Activated CD4-positive, CD25-positive, alpha-beta regulatory T cell treated with anti-CD3 and anti-CD28 coated beads, Interleukin-2, amount 50 U/mL, for 16 hours (primary cell): ENCODE data around the gene PCDHB14.
"Not testable (repeated sequence)": the region's sequence is repeated elsewhere in the genome, so short reads cannot be mapped to it uniquely, and the experiment has no call there.

Experiments
- DNase-seq: peaks from one replicate; pipeline ENCODE4 v3.0.0-alpha.2; 2020; ENCODE audit warnings: low read depth, low spot score

The PCDHB14 gene

DNA sequence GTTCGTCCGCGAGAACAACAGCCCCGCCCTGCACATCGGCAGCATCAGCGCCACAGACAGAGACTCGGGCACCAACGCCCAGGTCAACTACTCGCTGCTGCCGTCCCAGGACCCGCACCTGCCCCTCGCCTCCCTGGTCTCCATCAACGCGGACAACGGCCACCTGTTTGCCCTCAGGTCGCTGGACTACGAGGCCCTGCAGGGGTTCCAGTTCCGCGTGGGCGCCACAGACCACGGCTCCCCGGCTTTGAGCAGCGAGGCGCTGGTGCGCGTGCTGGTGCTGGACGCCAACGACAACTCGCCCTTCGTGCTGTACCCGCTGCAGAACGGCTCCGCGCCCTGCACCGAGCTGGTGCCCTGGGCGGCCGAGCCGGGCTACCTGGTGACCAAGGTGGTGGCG, 12.9 kb upstream of the PCDHB14 start:
- DNase-seq = not testable (repeated sequence)

GRCh38 chr5:141210849-141211248, 12.3 kb upstream of the PCDHB14 start:
- DNase-seq = not testable (repeated sequence)

DNA sequence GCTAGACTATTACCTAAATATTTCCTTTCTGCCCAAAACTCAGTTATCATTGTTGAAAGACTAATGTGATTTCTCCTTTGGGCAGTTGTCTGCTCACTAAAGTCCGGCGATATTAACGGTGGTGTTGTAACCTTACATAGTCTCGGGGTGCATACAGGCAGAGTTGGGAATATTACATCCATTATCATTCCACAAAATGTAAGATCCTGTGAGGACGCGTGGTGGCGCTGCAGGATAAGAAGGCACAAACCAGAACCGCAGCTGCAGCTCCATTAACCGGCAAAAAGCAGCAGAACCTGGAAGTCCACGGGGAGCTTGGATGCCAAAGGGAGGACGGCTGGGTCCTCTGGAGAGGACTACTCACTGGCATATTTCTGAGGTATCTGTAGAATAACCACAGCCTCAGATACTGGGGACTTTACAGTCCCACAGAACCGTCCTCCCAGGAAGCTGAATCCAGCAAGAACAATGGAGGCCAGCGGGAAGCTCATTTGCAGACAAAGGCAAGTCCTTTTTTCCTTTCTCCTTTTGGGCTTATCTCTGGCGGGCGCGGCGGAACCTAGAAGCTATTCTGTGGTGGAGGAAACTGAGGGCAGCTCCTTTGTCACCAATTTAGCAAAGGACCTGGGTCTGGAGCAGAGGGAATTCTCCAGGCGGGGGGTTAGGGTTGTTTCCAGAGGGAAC, 9.3 kb upstream of the PCDHB14 start, which contains the start of gene PCDHB13:
TSS of gene PCDHB13 (plus strand) at position 264 of the 684 bp plus-strand sequence. CDS start at position 469, 205 bp downstream.
- not testable (repeated sequence) for DNase-seq

DNA sequence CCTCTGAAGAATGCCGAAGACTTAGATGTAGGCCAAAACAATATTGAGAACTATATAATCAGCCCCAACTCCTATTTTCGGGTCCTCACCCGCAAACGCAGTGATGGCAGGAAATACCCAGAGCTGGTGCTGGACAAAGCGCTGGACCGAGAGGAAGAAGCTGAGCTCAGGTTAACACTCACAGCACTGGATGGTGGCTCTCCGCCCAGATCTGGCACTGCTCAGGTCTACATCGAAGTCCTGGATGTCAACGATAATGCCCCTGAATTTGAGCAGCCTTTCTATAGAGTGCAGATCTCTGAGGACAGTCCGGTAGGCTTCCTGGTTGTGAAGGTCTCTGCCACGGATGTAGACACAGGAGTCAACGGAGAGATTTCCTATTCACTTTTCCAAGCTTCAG, 8.6 kb upstream of the PCDHB14 start:
- not testable (repeated sequence) for DNase-seq

DNA sequence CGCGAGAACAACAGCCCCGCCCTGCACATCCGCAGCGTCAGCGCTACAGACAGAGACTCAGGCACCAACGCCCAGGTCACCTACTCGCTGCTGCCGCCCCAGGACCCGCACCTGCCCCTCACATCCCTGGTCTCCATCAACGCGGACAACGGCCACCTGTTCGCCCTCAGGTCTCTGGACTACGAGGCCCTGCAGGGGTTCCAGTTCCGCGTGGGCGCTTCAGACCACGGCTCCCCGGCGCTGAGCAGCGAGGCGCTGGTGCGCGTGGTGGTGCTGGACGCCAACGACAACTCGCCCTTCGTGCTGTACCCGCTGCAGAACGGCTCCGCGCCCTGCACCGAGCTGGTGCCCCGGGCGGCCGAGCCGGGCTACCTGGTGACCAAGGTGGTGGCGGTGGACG, 7.6 kb upstream of the PCDHB14 start:
- DNase-seq = not testable (repeated sequence)

GRCh38 chr5:141216035-141216434, 7.1 kb upstream of the PCDHB14 start:
- not testable (repeated sequence) for DNase-seq

DNA sequence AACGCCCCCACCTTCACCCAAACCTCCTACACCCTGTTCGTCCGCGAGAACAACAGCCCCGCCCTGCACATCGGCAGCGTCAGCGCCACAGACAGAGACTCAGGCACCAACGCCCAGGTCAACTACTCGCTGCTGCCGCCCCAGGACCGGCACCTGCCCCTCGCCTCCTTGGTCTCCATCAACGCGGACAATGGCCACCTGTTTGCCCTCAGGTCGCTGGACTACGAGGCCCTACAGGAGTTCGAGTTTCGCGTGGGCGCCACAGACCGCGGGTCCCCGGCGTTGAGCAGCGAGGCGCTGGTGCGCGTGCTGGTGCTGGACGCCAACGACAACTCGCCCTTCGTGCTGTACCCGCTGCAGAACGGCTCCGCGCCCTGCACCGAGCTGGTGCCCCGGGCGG, 1.7 kb downstream of the PCDHB14 start:
- DNase-seq = not testable (repeated sequence)

DNA sequence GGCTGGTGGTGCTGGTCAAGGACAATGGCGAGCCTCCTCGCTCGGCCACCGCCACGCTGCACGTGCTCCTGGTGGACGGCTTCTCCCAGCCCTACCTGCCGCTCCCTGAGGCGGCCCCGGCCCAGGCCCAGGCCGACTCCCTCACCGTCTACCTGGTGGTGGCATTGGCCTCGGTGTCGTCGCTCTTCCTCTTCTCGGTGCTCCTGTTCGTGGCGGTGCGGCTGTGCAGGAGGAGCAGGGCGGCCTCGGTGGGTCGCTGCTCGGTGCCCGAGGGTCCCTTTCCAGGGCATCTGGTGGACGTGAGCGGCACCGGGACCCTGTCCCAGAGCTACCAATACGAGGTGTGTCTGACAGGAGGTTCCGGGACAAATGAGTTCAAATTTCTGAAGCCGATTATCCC, 2.3 kb downstream of the PCDHB14 start:
- not testable (repeated sequence) for DNase-seq

GRCh38 chr5:141234109-141234667, 11.0 kb downstream of the PCDHB14 start:
- no peak for DNase-seq

DNA sequence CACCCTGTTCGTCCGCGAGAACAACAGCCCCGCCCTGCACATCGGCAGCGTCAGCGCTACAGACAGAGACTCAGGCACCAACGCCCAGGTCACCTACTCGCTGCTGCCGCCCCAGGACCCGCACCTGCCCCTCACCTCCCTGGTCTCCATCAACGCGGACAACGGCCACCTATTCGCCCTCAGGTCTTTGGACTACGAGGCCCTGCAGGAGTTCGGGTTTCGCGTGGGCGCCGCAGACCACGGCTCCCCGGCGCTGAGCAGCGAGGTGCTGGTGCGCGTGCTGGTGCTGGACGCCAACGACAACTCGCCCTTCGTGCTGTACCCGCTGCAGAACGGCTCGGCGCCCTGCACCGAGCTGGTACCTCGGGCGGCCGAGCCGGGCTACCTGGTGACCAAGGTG, 12.8 kb downstream of the PCDHB14 start:
- DNase-seq = not testable (repeated sequence)

DNA sequence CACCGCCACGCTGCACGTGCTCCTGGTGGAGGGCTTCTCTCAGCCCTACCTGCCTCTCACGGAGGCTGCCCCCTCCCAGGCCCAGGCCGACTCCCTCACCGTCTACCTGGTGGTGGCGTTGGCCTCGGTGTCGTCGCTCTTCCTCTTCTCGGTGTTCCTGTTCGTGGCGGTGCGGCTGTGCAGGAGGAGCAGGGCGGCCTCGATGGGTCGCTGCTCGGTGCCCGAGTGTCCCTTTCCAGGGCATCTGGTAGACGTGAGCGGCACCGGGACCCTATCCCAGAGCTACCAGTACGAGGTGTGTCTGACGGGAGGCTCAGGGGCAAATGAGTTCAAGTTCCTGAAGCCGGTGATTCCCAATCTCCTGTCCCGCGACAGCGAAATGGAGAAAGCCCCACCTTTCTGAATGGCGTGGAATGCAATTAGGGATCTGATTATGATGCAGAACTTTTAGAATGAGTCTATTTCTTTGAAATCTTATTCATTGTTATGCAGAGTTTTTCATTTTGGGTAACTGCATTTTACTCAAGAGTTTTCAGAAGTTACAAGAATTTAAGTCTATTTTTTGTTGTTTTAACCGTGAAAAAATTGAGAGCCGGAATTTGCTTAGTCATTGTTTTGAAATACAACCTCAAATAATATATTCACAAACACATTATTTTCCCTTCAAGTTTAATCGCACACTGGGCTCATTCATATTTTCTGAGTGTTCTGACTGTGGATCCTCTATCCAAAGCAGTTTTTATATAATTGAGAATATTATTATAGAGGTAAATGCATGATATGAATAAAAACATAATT, 13.6 kb downstream of the PCDHB14 start:
- no peak for DNase-seq

DNA sequence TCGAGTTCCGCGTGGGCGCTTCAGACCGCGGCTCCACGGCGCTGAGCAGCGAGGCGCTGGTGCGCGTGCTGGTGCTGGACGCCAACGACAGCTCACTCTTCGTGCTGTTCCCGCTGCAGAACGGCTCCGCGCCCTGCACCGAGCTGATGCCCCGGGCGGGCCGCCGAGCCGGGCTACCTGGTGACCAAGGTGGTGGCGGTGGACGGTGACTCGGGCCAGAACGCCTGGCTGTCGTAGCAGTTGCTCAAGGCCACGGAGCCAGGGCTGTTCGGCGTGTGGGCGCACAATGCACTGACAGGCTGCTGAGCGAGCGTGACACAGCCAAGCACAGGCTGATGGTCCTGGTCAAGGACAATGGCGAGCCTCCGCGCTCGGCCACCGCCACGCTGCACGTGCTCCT, 18.4 kb downstream of the PCDHB14 start:
- DNase-seq = no peak

DNA sequence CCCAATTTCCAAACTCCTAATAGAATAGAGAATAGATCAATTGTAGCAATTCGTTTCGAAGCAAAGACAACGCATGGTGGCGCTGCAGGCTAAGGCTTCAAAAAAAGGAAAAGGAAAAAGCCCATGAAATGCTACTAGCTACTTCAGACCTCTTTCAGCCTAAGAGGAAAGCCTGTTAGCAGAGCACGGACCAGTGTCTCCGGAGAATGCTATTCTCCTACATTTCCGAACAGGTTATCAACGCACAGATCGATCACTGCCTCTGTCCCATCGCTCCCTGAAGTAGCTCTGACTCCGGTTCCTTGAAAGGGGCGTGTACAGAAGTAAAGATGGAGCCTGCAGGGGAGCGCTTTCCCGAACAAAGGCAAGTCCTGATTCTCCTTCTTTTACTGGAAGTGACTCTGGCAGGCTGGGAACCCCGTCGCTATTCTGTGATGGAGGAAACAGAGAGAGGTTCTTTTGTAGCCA, 22.1 kb downstream of the PCDHB14 start, which contains the start of gene PCDHB15:
TSS of gene PCDHB15 (plus strand) at position 146 of the 468 bp plus-strand sequence. CDS start at position 330, 184 bp downstream.
- no peak for DNase-seq

- not testable (repeated sequence) for DNase-seq
Measured at GRCh38 chr5:141246971-141247370, 23.8 kb downstream of the PCDHB14 start.

- DNase-seq = not testable (repeated sequence)
Measured at GRCh38 chr5:141247434-141247833, 24.3 kb downstream of the PCDHB14 start.

GRCh38 chr5:141250576-141250975, 27.4 kb downstream of the PCDHB14 start:
- no peak for DNase-seq

- DNase-seq = no peak
Measured at GRCh38 chr5:141258464-141258863, 35.3 kb downstream of the PCDHB14 start.

- no peak for DNase-seq
Measured at GRCh38 chr5:141258948-141259347, 35.8 kb downstream of the PCDHB14 start.

DNA sequence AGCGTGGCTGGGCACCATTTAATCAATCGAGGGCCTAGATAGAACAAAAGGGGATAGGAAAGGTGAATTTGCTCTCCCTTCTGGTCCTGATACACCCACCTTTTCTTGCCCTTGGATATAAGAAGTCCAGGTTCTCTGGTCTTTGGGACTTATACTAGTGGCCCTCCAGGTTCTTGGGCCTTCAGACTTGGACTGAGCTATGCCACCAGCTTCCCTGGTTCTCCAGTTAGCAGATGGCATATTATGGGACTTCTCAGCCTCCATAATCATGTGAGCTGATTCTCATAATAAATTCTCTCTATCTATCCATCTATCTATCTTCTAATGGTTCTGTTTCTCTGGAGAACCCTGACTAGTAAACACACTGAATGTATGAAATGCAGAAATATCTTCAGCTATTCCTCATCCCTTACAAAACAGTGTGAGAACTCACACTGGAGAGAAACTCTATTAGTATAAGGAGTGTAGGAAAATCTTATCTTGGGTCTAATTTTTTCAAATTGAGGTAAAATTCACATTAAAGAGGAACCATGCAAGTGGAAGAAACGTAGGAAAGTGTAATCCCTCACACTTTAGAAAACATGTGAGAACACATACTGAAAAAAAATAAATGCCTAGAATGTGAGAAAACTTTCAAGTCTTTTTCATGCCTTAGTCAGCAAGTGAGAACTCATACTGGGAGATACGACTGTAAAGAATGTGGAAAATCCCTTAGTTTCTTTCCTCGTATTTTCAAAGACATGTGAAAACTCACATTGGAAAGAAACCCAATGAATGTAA, 37.5 kb downstream of the PCDHB14 start:
- DNase-seq = no peak

DNA sequence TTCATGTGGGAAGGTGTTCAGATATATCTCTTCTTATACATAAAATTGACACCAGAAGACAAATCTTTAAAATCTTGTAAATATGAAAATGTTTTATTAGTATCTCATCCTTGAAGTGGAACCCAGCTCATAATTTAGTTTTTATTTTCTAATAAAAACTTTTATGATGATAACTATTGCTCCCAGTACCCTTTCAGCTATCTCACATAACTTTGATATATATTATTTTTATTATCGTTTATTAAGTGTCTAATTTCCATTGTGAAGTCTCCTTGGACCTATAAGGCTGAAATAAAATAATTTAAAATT, 38.0 kb downstream of the PCDHB14 start:
- no peak for DNase-seq

- DNase-seq = no peak
Measured at GRCh38 chr5:141269195-141269594, 46.1 kb downstream of the PCDHB14 start.

- DNase-seq = no peak
Measured at GRCh38 chr5:141272906-141273305, 49.8 kb downstream of the PCDHB14 start.
